Ascending aorta (tissue), 2 donors: Measurements from ENCODE around the gene COPS7B. TPM values are rescaled to one million over a fixed set of nuclear protein-coding genes. Genes with fewer than 3 reads are reported as not detected.

ENCODE experiments used
- DNase-seq, 2 donors: peaks; one replicate each; pipeline ENCODE4 v3.0.0-alpha.2; 2019; ENCODE audit warnings: low spot score in 2 of 2
- H3K27ac ChIP-seq, 2 donors: fragments of 200-600 bp; sonication (generic); one replicate each; pipeline ENCODE4 v1.5.1; 2016 to 2017; ENCODE audit warnings: mild to moderate bottlenecking in 1 of 2
- H3K27me3 ChIP-seq: fragments of 200-600 bp; sonication (generic); one replicate; pipeline ENCODE4 v1.5.1; 2017
- H3K36me3 ChIP-seq, 2 donors: fragments of 200-600 bp; sonication (generic); one replicate each; pipeline ENCODE4 v1.5.1; 2016
- H3K4me1 ChIP-seq, 2 donors: fragments of 200-600 bp; sonication (generic); one replicate each; pipeline ENCODE4 v1.5.1; 2016 to 2017; ENCODE audit warnings: mild to moderate bottlenecking in 1 of 2
- H3K4me3 ChIP-seq, 2 donors: fragments of 200-600 bp; sonication (generic); one replicate each; pipeline ENCODE4 v1.5.1; 2016 to 2017; ENCODE audit warnings: mild to moderate bottlenecking in 1 of 2
- H3K9me3 ChIP-seq, 2 donors: fragments of 200-600 bp; sonication (generic); one replicate each; pipeline ENCODE4 v1.5.1; 2016
- CTCF ChIP-seq, 3 experiments: fragments of 200-600 bp in 2 of 3; fragments of 450-650 bp in 1 of 3; sonication (generic) in 2 of 3; IDR thresholded peaks; one replicate each; pipeline ENCODE4 v1.5.1; 2016 to 2019; ENCODE audit warnings: antibody characterized with exemption in 3 of 3, mild to moderate bottlenecking in 1 of 3, moderate library complexity in 1 of 3
- intact Hi-C: fragments of 100-400 bp; cut with DNase I; formaldehyde crosslinking; loops from one replicate; pipeline ENCODE4 v1.15.1; 2023
- total RNA-seq: library from RNA; depleted of rRNA; stranded (reverse); fragments of >200 nt; gene quantifications from one replicate; pipeline ENCODE4 v1.1.0, GENCODE V29; 2016

The COPS7B gene
- total RNA-seq, 1 donor from 2014 or later: 28.9 TPM

- no peaks in the 10 kb centered on the region for H3K9me3 ChIP-seq
- no peaks in the 10 kb centered on the region for H3K27me3 ChIP-seq
- no peak for DNase-seq
- H3K4me3 ChIP-seq: no peak overlapping the region
- intact Hi-C loops: no loop called here
- no peaks in the 10 kb centered on the region for H3K4me1 ChIP-seq
- no peak overlapping the region for H3K27ac ChIP-seq
- no peaks in the 10 kb centered on the region for H3K36me3 ChIP-seq
- no peak for TF ChIP-seq CTCF (IDR thresholded peaks at IDR 0.05)
These were observed 66.9 kb downstream of the COPS7B start for GRCh38 chr2:231853105-231853504.

GRCh38 chr2:231854616-231855125, 68.4 kb downstream of the COPS7B start:
- no peaks in the 10 kb centered on the region for H3K9me3 ChIP-seq
- TF ChIP-seq CTCF (IDR thresholded peaks at IDR 0.05): no peak
- no peaks in the 10 kb centered on the region for H3K27me3 ChIP-seq
- H3K4me1 ChIP-seq: no peaks in the 10 kb centered on the region
- H3K36me3 ChIP-seq: no peaks in the 10 kb centered on the region
- no peak overlapping the region for H3K27ac ChIP-seq
- no peak overlapping the region for H3K4me3 ChIP-seq
- no peak for DNase-seq
- intact Hi-C loops: no loop called here

GRCh38 chr2:231856959-231857358, 70.7 kb downstream of the COPS7B start:
- no peaks in the 10 kb centered on the region for H3K9me3 ChIP-seq

More at GRCh38 chr2:231856959-231857358, 70.7 kb downstream of the COPS7B start:
- intact Hi-C loops: no loop called here
- TF ChIP-seq CTCF (IDR thresholded peaks at IDR 0.05): no peak
- no peaks in the 10 kb centered on the region for H3K36me3 ChIP-seq
- no peaks in the 10 kb centered on the region for H3K27me3 ChIP-seq
- no peak for DNase-seq
- no peak overlapping the region for H3K4me3 ChIP-seq
- no peaks in the 10 kb centered on the region for H3K4me1 ChIP-seq
- H3K27ac ChIP-seq: no peak overlapping the region

Other genes starting within 250 kb of the COPS7B start
- gene TEX44, start 193.6 kb upstream of the COPS7B start, total RNA-seq: not detected
- 745 TPM for gene PTMA, start 77.9 kb upstream of the COPS7B start, total RNA-seq
- gene PDE6D, start 5.2 kb upstream of the COPS7B start, total RNA-seq: 34.1 TPM
- gene NPPC, start 140.0 kb downstream of the COPS7B start, total RNA-seq: not detected
- gene DIS3L2, start 175.3 kb downstream of the COPS7B start, total RNA-seq: 20.6 TPM